MM.1S (cell line): ENCODE measurements around the gene MRPL38.

Experiments used
- DNase-seq: peaks from one replicate; pipeline ENCODE4 v3.0.0-alpha.2; 2015
- H2AFZ ChIP-seq: fragments of 300-600 bp; sonication (generic); 2 replicates; pipeline ENCODE4 v1.6.0; 2016; ENCODE audit warnings: antibody characterized with exemption, low read length
- H3F3A ChIP-seq: fragments of 300-600 bp; sonication (generic); 2 replicates; pipeline ENCODE4 v1.6.1; 2016; ENCODE audit warnings: mild to moderate bottlenecking, antibody characterized with exemption, low read length, moderate library complexity, mixed read lengths; ENCODE audit not compliant: insufficient read depth
- H3K27ac ChIP-seq: fragments of 300-600 bp; sonication (generic); 2 replicates; pipeline ENCODE4 v1.5.1; 2016; ENCODE audit warnings: mild to moderate bottlenecking, low read length
- H3K27me3 ChIP-seq: fragments of 300-600 bp; sonication (generic); replicated peaks from 2 replicates; pipeline ENCODE4 v1.6.0; 2016; ENCODE audit warnings: low read length; ENCODE audit not compliant: insufficient read depth
- H3K36me3 ChIP-seq: fragments of 300-600 bp; sonication (generic); replicated peaks from 2 replicates; pipeline ENCODE4 v1.6.1; 2016; ENCODE audit warnings: mild to moderate bottlenecking, low read length, mixed read lengths; ENCODE audit not compliant: insufficient read depth
- H3K4me1 ChIP-seq: fragments of 300-600 bp; sonication (generic); 2 replicates; pipeline ENCODE4 v1.6.1; 2016; ENCODE audit warnings: low read length, mixed read lengths
- H3K4me2 ChIP-seq: fragments of 300-600 bp; sonication (generic); 2 replicates; pipeline ENCODE4 v1.6.0; 2016; ENCODE audit warnings: low read depth, low read length
- H3K4me3 ChIP-seq: fragments of 300-600 bp; sonication (generic); 2 replicates; pipeline ENCODE4 v1.5.1; 2016; ENCODE audit warnings: low read length, mixed read lengths
- H3K79me2 ChIP-seq: fragments of 300-600 bp; sonication (generic); 2 replicates; pipeline ENCODE4 v1.6.1; 2016; ENCODE audit warnings: mixed run types, low read length, mixed read lengths
- H3K9ac ChIP-seq: fragments of 300-600 bp; sonication (generic); 2 replicates; pipeline ENCODE4 v1.6.1; 2016; ENCODE audit warnings: low read length, mixed read lengths
- H3K9me2 ChIP-seq: fragments of 300-600 bp; sonication (generic); replicated peaks from 2 replicates; pipeline ENCODE4 v1.6.1; 2016; ENCODE audit warnings: mild to moderate bottlenecking, low read length, mixed read lengths; ENCODE audit not compliant: insufficient read depth
- H3K9me3 ChIP-seq: fragments of 300-600 bp; sonication (generic); replicated peaks from 2 replicates; pipeline ENCODE4 v1.6.1; 2016; ENCODE audit warnings: mild to moderate bottlenecking, low read length, mixed read lengths; ENCODE audit not compliant: insufficient read depth
- H4K20me1 ChIP-seq: fragments of 300-600 bp; sonication (generic); 2 replicates; pipeline ENCODE4 v1.6.1; 2016; ENCODE audit warnings: mild to moderate bottlenecking, low read length, moderate library complexity, mixed read lengths; ENCODE audit not compliant: insufficient read depth
- CTCF ChIP-seq: fragments of 300-600 bp; sonication (generic); IDR thresholded peaks from 2 replicates; pipeline ENCODE4 v1.5.1; 2016; ENCODE audit warnings: antibody characterized with exemption, low read length, mixed read lengths
- EZH2 ChIP-seq: fragments of 300-600 bp; sonication (generic); optimal IDR thresholded peaks from 2 replicates; pipeline ENCODE3; 2017; ENCODE audit warnings: low read depth, mild to moderate bottlenecking, antibody characterized with exemption, low read length, mixed read lengths
- EZH2phosphoT487 ChIP-seq: fragments of 300-600 bp; sonication (generic); IDR thresholded peaks from 2 replicates; pipeline ENCODE4 v1.6.1; 2018; ENCODE audit warnings: antibody characterized with exemption, low read length

The MRPL38 gene

GRCh38 chr17:75945211-75945610 lies 40.5 kb upstream of the MRPL38 start:
- no peaks in the 10 kb centered on the region for H3K79me2 ChIP-seq
- H3K9me2 ChIP-seq = no peaks in the 10 kb centered on the region
- no peaks in the 10 kb centered on the region for H4K20me1 ChIP-seq
- no peaks in the 10 kb centered on the region for H3K27me3 ChIP-seq
- no peak overlapping the region for H2AFZ ChIP-seq
- DNase-seq = no peak
- no peaks in the 10 kb centered on the region for H3K9me3 ChIP-seq
- no peak overlapping the region for H3K9ac ChIP-seq
- TF ChIP-seq EZH2 (no peak), EZH2phosphoT487 (no peak), CTCF (no peak)
- H3K4me1 ChIP-seq = peaks cover 6% of the 10 kb centered on the region
- H3K4me2 ChIP-seq = no peak overlapping the region
- H3K4me3 ChIP-seq = no peak overlapping the region
- no peak overlapping the region for H3K27ac ChIP-seq
- H3K36me3 ChIP-seq = no peaks in the 10 kb centered on the region
- H3F3A ChIP-seq = no peaks in the 10 kb centered on the region

- Histone ChIP-seq H3K36me3 (no peaks in the 10 kb centered on the region), H3K4me3 (no peak overlapping the region), H2AFZ (no peak overlapping the region), H3K79me2 (no peaks in the 10 kb centered on the region), H3K27me3 (no peaks in the 10 kb centered on the region), H3K4me1 (peaks cover 6% of the 10 kb centered on the region), H3K9ac (no peak overlapping the region), H3K4me2 (no peak overlapping the region), H3K27ac (no peak overlapping the region), H4K20me1 (no peaks in the 10 kb centered on the region), H3K9me2 (no peaks in the 10 kb centered on the region), H3K9me3 (no peaks in the 10 kb centered on the region), H3F3A (no peaks in the 10 kb centered on the region)
- no peak for DNase-seq
- TF ChIP-seq EZH2 (no peak), EZH2phosphoT487 (no peak), CTCF (no peak)
Measured at GRCh38 chr17:75943491-75943890, 38.8 kb upstream of the MRPL38 start.

GRCh38 chr17:75942473-75942872 lies 37.8 kb upstream of the MRPL38 start:
- DNase-seq = no peak
- H3K27me3 ChIP-seq = no peaks in the 10 kb centered on the region
- no peaks in the 10 kb centered on the region for H3K9me2 ChIP-seq
- H3K36me3 ChIP-seq = no peaks in the 10 kb centered on the region
- H3K79me2 ChIP-seq = no peaks in the 10 kb centered on the region
- H3K27ac ChIP-seq = no peak overlapping the region
- peaks cover 6% of the 10 kb centered on the region for H3K4me1 ChIP-seq
- no peak overlapping the region for H2AFZ ChIP-seq
- no peak for TF ChIP-seq EZH2
- TF ChIP-seq CTCF = no peak
- TF ChIP-seq EZH2phosphoT487 = no peak
- no peaks in the 10 kb centered on the region for H3F3A ChIP-seq
- H4K20me1 ChIP-seq = no peaks in the 10 kb centered on the region
- H3K9me3 ChIP-seq = no peaks in the 10 kb centered on the region
- no peak overlapping the region for H3K4me3 ChIP-seq
- H3K9ac ChIP-seq = no peak overlapping the region
- H3K4me2 ChIP-seq = no peak overlapping the region

- Histone ChIP-seq H4K20me1 (no peaks in the 10 kb centered on the region), H3K4me3 (peak overlapping the region; percentile 88), H3K4me2 (peak overlapping the region; percentile 91), H2AFZ (peak overlapping the region; percentile 65), H3K27ac (no peak overlapping the region), H3K9ac (peak overlapping the region; percentile 84; the same call in 1 of the 2 replicates), H3K27me3 (no peaks in the 10 kb centered on the region), H3K4me1 (peaks cover 6% of the 10 kb centered on the region), H3K79me2 (no peaks in the 10 kb centered on the region), H3F3A (no peaks in the 10 kb centered on the region), H3K9me2 (no peaks in the 10 kb centered on the region), H3K36me3 (no peaks in the 10 kb centered on the region), H3K9me3 (no peaks in the 10 kb centered on the region)
- TF ChIP-seq EZH2phosphoT487 (no peak), EZH2 (no peak), CTCF (no peak)
- no peak for DNase-seq
Measured at GRCh38 chr17:75941442-75941819, 36.7 kb upstream of the MRPL38 start.
